Karpas-422 (cell line): ENCODE results near the gene ZDHHC3. TPM values are rescaled to one million over a fixed set of nuclear protein-coding genes. Genes with fewer than 3 reads are reported as not detected.
A peak's percentile ranks its signal among the peaks of the same experiment; 100 is the strongest.

Experiments
- DNase-seq: peaks from one replicate; pipeline ENCODE4 v3.0.0-alpha.2; 2015
- H2AFZ ChIP-seq: fragments of 200-600 bp; sonication (generic); 2 replicates; pipeline ENCODE4 v1.6.1; 2014; ENCODE audit warnings: antibody characterized with exemption, low read length, mixed read lengths
- H3K27ac ChIP-seq: fragments of 200-600 bp; sonication (generic); 2 replicates; pipeline ENCODE4 v1.5.1; 2014; ENCODE audit warnings: mild to moderate bottlenecking, low read length, moderate library complexity
- H3K27me3 ChIP-seq: fragments of 200-600 bp; sonication (generic); 2 replicates; pipeline ENCODE4 v1.6.1; 2014; ENCODE audit warnings: low read length, mixed read lengths
- H3K36me3 ChIP-seq: fragments of 200-600 bp; sonication (generic); 2 replicates; pipeline ENCODE4 v1.6.1; 2014; ENCODE audit warnings: low read length, mixed read lengths; ENCODE audit not compliant: insufficient read depth
- H3K4me1 ChIP-seq: fragments of 200-600 bp; sonication (generic); 2 replicates; pipeline ENCODE4 v1.6.1; 2014; ENCODE audit warnings: mild to moderate bottlenecking, low read length, mixed read lengths
- H3K4me2 ChIP-seq: fragments of 200-600 bp; sonication (generic); 2 replicates; pipeline ENCODE4 v1.6.1; 2014; ENCODE audit warnings: low read length, low read depth, mild to moderate bottlenecking; ENCODE audit not compliant: poor library complexity, severe bottlenecking
- H3K4me3 ChIP-seq: fragments of 200-600 bp; sonication (generic); 2 replicates; pipeline ENCODE4 v1.5.1; 2014; ENCODE audit warnings: mild to moderate bottlenecking, antibody characterized with exemption, low read length, mixed read lengths
- H3K79me2 ChIP-seq: fragments of 200-600 bp; sonication (generic); 2 replicates; pipeline ENCODE4 v1.6.1; 2014; ENCODE audit warnings: mild to moderate bottlenecking, low read length, mixed read lengths
- H3K9ac ChIP-seq: fragments of 200-600 bp; sonication (generic); 2 replicates; pipeline ENCODE4 v1.6.0; 2014; ENCODE audit warnings: low read length
- H3K9me2 ChIP-seq: fragments of 200-600 bp; sonication (generic), shearing (Covaris generic); replicated peaks from 2 replicates; pipeline ENCODE4 v1.6.0; 2014; ENCODE audit warnings: mild to moderate bottlenecking, low read length, moderate library complexity; ENCODE audit not compliant: insufficient read depth
- H3K9me3 ChIP-seq: fragments of 300-700, 200-600 bp; sonication (generic); 2 replicates; pipeline ENCODE4 v1.6.1; 2014; ENCODE audit warnings: low read length, mixed read lengths
- H4K20me1 ChIP-seq: fragments of 200-600 bp; sonication (generic); 2 replicates; pipeline ENCODE4 v1.6.1; 2014; ENCODE audit warnings: mild to moderate bottlenecking, antibody characterized with exemption, low read length, low read depth; ENCODE audit not compliant: insufficient read depth
- total RNA-seq: library from RNA; depleted of rRNA; stranded (reverse); fragments of >200 nt; shearing (Covaris generic); gene quantifications from 2 replicates; pipeline ENCODE4 v1.2.3, GENCODE V29; 2014; ENCODE audit warnings: low replicate concordance

ZDHHC3 gene
- total RNA-seq, 1 experiment from 2014 or later, result 70.9 TPM

DNA sequence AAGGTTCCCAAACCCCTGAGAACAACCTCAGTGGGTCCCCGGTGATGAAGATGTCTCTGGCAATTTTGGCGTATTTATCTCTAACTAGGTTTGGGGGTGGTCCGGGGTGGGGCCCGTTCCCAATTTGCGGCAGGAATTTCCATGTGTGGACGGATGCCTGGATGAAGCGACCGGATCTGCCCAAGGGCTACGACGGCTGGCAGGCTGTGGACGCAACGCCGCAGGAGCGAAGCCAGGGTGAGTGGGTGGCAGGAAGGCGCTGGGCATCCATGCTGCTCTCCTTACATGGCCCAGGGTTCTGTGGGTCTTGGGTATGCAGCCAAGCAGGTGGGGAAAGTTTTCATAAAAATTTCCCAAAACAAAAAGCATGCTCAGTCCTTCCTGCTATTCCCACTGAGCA, 72.2 kb downstream of the ZDHHC3 start:
- H3K27ac ChIP-seq, result no peak overlapping the region

GRCh38 chr3:44903314-44903713, 72.7 kb downstream of the ZDHHC3 start:
- Histone ChIP-seq H3K36me3 (no peaks in the 10 kb centered on the region), H4K20me1 (no peaks in the 10 kb centered on the region), H3K4me2 (no peak overlapping the region), H2AFZ (no peak overlapping the region), H3K27me3 (no peaks in the 10 kb centered on the region), H3K79me2 (no peaks in the 10 kb centered on the region), H3K4me1 (no peaks in the 10 kb centered on the region; the same call in 1 of the 2 replicates), H3K4me3 (no peak overlapping the region), H3K9me2 (no peaks in the 10 kb centered on the region), H3K9ac (no peak overlapping the region), H3K27ac (no peak overlapping the region), H3K9me3 (no peaks in the 10 kb centered on the region)
- no peak for DNase-seq

More for the DNA sequence above, 72.2 kb downstream of the ZDHHC3 start:
- Histone ChIP-seq H3K9me2 (no peaks in the 10 kb centered on the region), H3K9me3 (no peaks in the 10 kb centered on the region), H2AFZ (no peak overlapping the region), H3K9ac (no peak overlapping the region), H3K4me2 (no peak overlapping the region), H4K20me1 (no peaks in the 10 kb centered on the region), H3K4me3 (no peak overlapping the region), H3K36me3 (no peaks in the 10 kb centered on the region), H3K79me2 (no peaks in the 10 kb centered on the region), H3K27me3 (no peaks in the 10 kb centered on the region), H3K4me1 (no peaks in the 10 kb centered on the region; the same call in 1 of the 2 replicates)
- no peak for DNase-seq

GRCh38 chr3:44902628-44903027, 73.3 kb downstream of the ZDHHC3 start:
- Histone ChIP-seq H3K4me3 (no peak overlapping the region), H3K4me1 (no peaks in the 10 kb centered on the region; the same call in 1 of the 2 replicates), H3K27ac (no peak overlapping the region), H3K36me3 (no peaks in the 10 kb centered on the region), H4K20me1 (no peaks in the 10 kb centered on the region), H3K9me2 (no peaks in the 10 kb centered on the region), H3K27me3 (no peaks in the 10 kb centered on the region), H3K79me2 (no peaks in the 10 kb centered on the region), H3K4me2 (no peak overlapping the region), H3K9me3 (no peaks in the 10 kb centered on the region), H3K9ac (no peak overlapping the region), H2AFZ (no peak overlapping the region)
- no peak for DNase-seq

DNA sequence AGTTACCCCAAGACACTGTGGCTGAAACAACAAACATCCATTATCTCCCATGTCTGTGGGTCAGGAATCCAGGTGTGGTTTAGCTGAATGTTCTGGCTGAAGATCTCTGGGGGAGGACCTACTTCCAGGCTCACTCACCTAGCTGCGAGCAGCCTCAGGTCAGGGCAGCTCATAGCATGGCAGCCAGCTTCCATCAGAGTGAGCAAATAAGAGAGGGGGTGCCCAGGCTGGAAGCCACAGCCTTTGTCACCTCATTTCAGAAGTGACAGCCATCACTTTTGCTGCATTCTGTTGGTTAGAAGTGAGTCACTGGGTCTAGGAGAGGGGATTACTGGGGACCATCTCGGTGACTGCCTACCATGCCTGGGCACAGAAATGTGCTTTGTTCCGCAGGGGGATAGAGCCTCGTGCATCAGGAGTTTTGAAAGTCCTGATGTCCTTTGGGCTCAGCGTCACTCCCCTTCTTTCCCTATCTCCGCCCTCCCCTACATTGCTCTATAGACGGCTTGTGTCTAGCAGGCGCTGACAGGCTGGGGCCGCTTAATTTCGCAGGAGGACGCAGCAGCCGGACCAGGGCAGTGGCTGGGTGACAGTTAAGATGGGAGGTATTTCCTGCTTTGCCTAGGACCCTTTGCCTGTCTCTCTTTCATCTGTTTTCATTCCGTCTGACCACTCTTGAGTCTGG, 76.1 kb downstream of the ZDHHC3 start:
- no peaks in the 10 kb centered on the region for H4K20me1 ChIP-seq
- H3K9me2 ChIP-seq, result no peaks in the 10 kb centered on the region
- H3K4me3 ChIP-seq, result no peak overlapping the region
- H3K79me2 ChIP-seq, result no peaks in the 10 kb centered on the region
- DNase-seq, result no peak
- H3K9me3 ChIP-seq, result no peaks in the 10 kb centered on the region
- H3K36me3 ChIP-seq, result no peaks in the 10 kb centered on the region
- no peak overlapping the region for H3K9ac ChIP-seq
- H3K27ac ChIP-seq, result no peak overlapping the region
- H2AFZ ChIP-seq, result no peak overlapping the region
- no peak overlapping the region for H3K4me2 ChIP-seq
- no peaks in the 10 kb centered on the region for H3K27me3 ChIP-seq
- H3K4me1 ChIP-seq, result peaks cover 8% of the 10 kb centered on the region

DNA sequence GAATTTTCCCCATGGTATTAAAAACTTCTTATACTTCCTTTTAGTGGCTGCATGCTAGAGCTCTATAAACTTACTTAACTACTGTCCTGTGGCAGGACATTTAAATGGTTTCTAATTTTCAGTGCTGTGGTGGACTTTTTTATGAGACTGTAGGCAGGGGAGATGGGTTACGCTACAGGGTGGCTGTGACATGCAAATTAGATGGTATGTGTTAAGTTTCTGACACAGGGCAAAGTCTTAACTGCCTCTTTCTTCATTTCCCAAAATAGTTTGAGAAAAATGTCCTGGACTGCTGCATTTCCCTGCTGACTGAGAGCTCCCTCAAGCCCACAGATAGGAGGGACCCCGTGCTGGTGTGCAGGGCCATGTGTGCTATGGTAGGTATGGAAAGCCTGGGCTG, 79.5 kb downstream of the ZDHHC3 start:
- no peak overlapping the region for H3K27ac ChIP-seq
- H4K20me1 ChIP-seq, result no peaks in the 10 kb centered on the region
- H3K4me3 ChIP-seq, result peak overlapping the region; percentile 11; the same call in 1 of the 2 replicates
- no peaks in the 10 kb centered on the region for H3K9me3 ChIP-seq
- peak overlapping the region; percentile 46 for H3K4me2 ChIP-seq
- no peak overlapping the region; the same call in 1 of the 2 replicates for H3K9ac ChIP-seq
- H3K9me2 ChIP-seq, result no peaks in the 10 kb centered on the region
- no peaks in the 10 kb centered on the region for H3K79me2 ChIP-seq
- no peaks in the 10 kb centered on the region for H3K36me3 ChIP-seq
- DNase-seq, result peak; percentile 63
- H3K27me3 ChIP-seq, result no peaks in the 10 kb centered on the region
- peaks cover 8% of the 10 kb centered on the region for H3K4me1 ChIP-seq
- peak overlapping the region; percentile 23; the same call in 1 of the 2 replicates for H2AFZ ChIP-seq

GRCh38 chr3:44894485-44894884, 81.5 kb downstream of the ZDHHC3 start:
- H4K20me1 ChIP-seq, result no peaks in the 10 kb centered on the region
- H3K27me3 ChIP-seq, result no peaks in the 10 kb centered on the region
- H3K9me2 ChIP-seq, result no peaks in the 10 kb centered on the region
- no peaks in the 10 kb centered on the region for H3K9me3 ChIP-seq
- H3K27ac ChIP-seq, result no peak overlapping the region
- H3K4me3 ChIP-seq, result no peak overlapping the region
- H2AFZ ChIP-seq, result no peak overlapping the region
- H3K9ac ChIP-seq, result no peak overlapping the region
- H3K4me1 ChIP-seq, result peaks cover 8% of the 10 kb centered on the region
- no peaks in the 10 kb centered on the region for H3K36me3 ChIP-seq
- no peak for DNase-seq
- no peak overlapping the region for H3K4me2 ChIP-seq
- H3K79me2 ChIP-seq, result no peaks in the 10 kb centered on the region

DNA sequence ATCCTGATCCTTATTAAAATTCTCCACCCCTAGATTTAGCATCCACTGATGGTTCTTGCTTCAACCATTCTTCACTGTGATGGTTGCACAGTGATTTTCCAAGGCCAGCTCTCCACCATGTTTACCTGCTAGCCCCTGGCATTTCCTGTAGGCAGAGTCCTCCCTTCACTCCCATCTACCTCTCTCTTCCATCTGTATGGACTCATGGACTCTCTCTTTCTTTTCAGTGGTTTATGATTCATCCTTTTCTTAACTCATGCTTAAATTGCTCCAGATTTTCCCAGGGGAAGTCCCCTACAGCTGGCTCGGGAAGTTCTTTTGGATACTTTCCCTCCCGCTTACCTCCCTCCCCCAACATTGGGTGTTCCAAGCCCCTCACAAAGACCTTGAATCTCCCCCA, 82.9 kb downstream of the ZDHHC3 start:
- no peak overlapping the region for H3K4me2 ChIP-seq
- no peak overlapping the region for H3K4me3 ChIP-seq
- no peak overlapping the region for H2AFZ ChIP-seq
- H3K9me3 ChIP-seq, result no peaks in the 10 kb centered on the region
- DNase-seq, result no peak
- no peaks in the 10 kb centered on the region for H3K9me2 ChIP-seq
- H3K4me1 ChIP-seq, result peaks cover 8% of the 10 kb centered on the region
- no peak overlapping the region for H3K27ac ChIP-seq
- no peaks in the 10 kb centered on the region for H4K20me1 ChIP-seq
- no peaks in the 10 kb centered on the region for H3K79me2 ChIP-seq
- no peaks in the 10 kb centered on the region for H3K36me3 ChIP-seq
- H3K27me3 ChIP-seq, result no peaks in the 10 kb centered on the region
- no peak overlapping the region for H3K9ac ChIP-seq

DNA sequence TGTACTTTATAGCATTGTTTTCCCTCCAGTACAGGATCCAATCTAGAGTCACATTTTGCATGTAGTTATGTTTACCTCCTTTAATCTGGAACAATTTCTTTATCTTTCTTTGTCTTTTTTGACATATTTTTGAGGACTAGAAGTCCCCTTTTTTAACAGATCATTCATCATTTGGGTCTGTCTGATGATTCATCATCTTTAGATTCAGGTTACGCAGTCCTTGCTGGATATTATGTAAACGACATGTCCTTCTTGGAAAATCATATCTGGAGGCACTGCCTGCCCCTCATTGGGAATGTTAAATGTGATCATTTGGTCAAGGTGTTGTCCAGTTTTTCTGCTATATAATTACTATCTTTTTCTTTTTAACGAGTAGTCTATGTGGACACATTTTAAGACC, 83.3 kb downstream of the ZDHHC3 start:
- H2AFZ ChIP-seq, result no peak overlapping the region
- H3K9me2 ChIP-seq, result no peaks in the 10 kb centered on the region
- no peaks in the 10 kb centered on the region for H3K9me3 ChIP-seq
- no peaks in the 10 kb centered on the region for H3K79me2 ChIP-seq
- no peaks in the 10 kb centered on the region for H4K20me1 ChIP-seq
- no peaks in the 10 kb centered on the region for H3K36me3 ChIP-seq
- H3K9ac ChIP-seq, result no peak overlapping the region
- DNase-seq, result no peak
- no peak overlapping the region for H3K4me2 ChIP-seq
- H3K27me3 ChIP-seq, result no peaks in the 10 kb centered on the region
- H3K27ac ChIP-seq, result no peak overlapping the region
- peaks cover 8% of the 10 kb centered on the region for H3K4me1 ChIP-seq
- H3K4me3 ChIP-seq, result no peak overlapping the region
